IPS-20b (cell line): ENCODE data around the gene POLD2.

Experiments
- H3K27ac ChIP-seq: one replicate; pipeline ENCODE4 v1.5.1; 2013; ENCODE audit warnings: low read length
- H3K27me3 ChIP-seq: 2 replicates; pipeline ENCODE4 v1.6.1; 2013; ENCODE audit warnings: mild to moderate bottlenecking, low read length, inconsistent platforms; ENCODE audit not compliant: insufficient read depth
- H3K36me3 ChIP-seq: 2 replicates; pipeline ENCODE4 v1.6.1; 2013; ENCODE audit warnings: low read depth, mild to moderate bottlenecking, inconsistent platforms, low read length, moderate library complexity; ENCODE audit not compliant: insufficient read depth
- H3K4me1 ChIP-seq: 2 replicates; pipeline ENCODE4 v1.6.1; 2013; ENCODE audit warnings: mild to moderate bottlenecking, control low read depth, inconsistent platforms, low read length, moderate library complexity; ENCODE audit not compliant: insufficient read depth
- H3K4me3 ChIP-seq: 2 replicates; pipeline ENCODE4 v1.5.1; 2013; ENCODE audit warnings: mild to moderate bottlenecking, low read length, inconsistent platforms
- H3K9ac ChIP-seq: 2 replicates; pipeline ENCODE4 v1.6.1; 2013; ENCODE audit warnings: low read depth, mild to moderate bottlenecking, inconsistent platforms, low read length, moderate library complexity
- H3K9me3 ChIP-seq: 2 replicates; pipeline ENCODE4 v1.6.1; 2013; ENCODE audit warnings: mild to moderate bottlenecking, low read depth, low read length, inconsistent platforms; ENCODE audit not compliant: insufficient read depth

POLD2 gene

GRCh38 chr7:44158096-44158872 is 34.9 kb upstream of the POLD2 start:
- H3K4me3 ChIP-seq: no peak overlapping the region
- no peaks in the 10 kb centered on the region for H3K27me3 ChIP-seq
- H3K4me1 ChIP-seq: peaks cover 1% of the 10 kb centered on the region; the same call in 1 of the 2 replicates
- H3K9me3 ChIP-seq: no peaks in the 10 kb centered on the region
- H3K36me3 ChIP-seq: no peaks in the 10 kb centered on the region
- no peak overlapping the region for H3K27ac ChIP-seq
- H3K9ac ChIP-seq: no peak overlapping the region

DNA sequence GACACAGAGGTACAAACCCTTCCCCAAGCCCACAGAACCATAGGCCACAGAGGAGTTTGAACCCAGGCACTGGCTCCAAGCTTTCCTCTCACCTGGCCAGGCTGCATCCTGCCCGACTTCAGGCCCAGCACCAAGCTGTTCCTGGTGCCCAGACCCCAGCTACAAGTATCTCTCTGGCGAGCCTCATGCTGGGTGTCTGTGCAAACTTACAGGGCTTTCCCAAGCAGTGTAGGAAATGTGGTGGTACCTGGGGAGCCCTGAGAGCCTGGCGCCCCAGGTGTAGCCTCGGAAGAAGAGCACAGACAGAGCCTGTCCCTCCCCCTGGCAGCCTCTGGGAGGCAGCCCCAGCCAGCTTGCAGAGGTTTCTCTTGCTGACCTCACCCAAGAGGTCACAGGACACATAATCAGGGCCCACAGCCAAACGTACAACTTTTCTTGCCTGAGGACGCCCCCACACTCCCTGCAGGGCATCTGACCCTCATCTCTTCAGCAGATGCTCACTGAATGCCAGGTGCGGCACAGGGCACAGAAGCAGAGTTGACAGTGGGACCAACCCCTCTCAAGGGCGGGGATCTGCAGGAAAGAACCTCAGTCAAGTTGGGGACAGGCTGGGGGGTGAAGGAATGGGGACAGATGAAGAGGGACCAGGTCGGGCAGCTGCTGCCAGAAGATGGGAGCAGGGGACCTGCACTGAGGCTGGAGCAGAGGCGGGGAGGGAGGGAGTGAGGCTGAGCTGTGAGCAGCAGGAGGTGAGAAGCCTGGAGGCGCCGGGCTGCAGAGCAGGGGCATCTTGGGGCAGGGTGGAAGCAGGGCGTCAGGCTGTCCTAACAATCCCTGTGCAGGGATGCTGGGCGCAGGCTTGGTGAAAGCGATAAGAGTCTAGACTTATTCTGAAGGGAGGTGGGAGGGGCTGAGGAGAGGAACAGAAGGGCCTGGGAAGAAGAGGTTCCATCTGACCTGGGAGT is 34.0 kb upstream of the POLD2 start:
- H3K9me3 ChIP-seq: no peaks in the 10 kb centered on the region
- no peak overlapping the region for H3K4me3 ChIP-seq
- no peak overlapping the region for H3K27ac ChIP-seq
- H3K4me1 ChIP-seq: no peaks in the 10 kb centered on the region
- no peak overlapping the region for H3K9ac ChIP-seq
- H3K27me3 ChIP-seq: no peaks in the 10 kb centered on the region
- H3K36me3 ChIP-seq: no peaks in the 10 kb centered on the region

- H3K36me3 ChIP-seq: no peaks in the 10 kb centered on the region
- no peak overlapping the region for H3K9ac ChIP-seq
- H3K9me3 ChIP-seq: no peaks in the 10 kb centered on the region
- H3K27ac ChIP-seq: no peak overlapping the region
- H3K27me3 ChIP-seq: no peaks in the 10 kb centered on the region
- no peak overlapping the region for H3K4me3 ChIP-seq
- H3K4me1 ChIP-seq: no peaks in the 10 kb centered on the region
Measured at GRCh38 chr7:44156453-44157010, 33.2 kb upstream of the POLD2 start.

DNA sequence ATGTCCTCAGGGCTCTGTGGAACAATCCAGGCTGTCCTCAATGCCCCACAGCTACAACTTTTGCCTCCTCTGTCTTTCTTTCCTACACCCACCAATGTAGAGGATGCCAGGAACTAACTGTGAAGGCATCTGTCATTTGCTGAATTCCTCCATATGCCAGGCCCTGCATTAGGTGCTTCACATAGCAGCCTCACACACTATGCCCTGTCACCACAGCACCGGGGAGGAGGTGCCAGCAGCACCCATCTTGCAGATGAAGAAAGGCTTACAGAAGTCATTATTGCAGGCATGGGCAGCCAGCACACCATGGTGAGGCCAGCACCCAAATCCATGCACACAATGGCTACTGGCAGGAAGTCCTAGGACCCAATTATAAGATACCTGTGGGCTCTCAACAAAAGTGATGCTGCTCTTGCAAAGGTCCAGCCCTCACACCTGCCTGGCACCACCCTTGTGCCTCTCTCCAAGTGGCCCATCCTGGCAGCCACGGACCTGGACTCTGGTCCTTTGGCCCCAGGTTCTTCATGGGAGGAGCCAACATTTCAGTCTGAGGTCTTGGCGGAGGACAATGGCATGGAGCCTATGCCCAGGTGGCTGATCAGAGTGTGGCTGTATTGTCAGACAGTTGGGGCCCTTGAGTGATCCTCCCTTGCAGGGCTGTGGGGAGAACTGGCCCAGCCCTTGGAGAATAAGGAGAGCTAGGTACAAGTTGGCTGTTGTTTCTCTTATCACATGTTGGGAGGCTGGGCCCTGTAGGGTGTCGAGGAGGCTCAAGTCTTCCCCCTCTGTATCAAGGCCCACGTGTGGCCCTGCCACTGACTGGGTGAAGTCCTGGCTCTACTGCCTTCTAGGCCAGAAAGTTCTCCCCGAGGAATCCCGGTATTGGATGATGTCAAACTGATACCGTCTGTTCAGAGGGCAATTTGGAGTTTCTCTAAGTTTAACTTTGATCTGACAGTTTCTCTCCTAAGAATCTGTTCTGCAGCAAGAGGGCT is 32.1 kb upstream of the POLD2 start:
- no peaks in the 10 kb centered on the region for H3K27me3 ChIP-seq
- no peak overlapping the region for H3K27ac ChIP-seq
- no peaks in the 10 kb centered on the region for H3K4me1 ChIP-seq
- H3K4me3 ChIP-seq: no peak overlapping the region
- no peaks in the 10 kb centered on the region for H3K9me3 ChIP-seq
- H3K36me3 ChIP-seq: no peaks in the 10 kb centered on the region
- no peak overlapping the region for H3K9ac ChIP-seq

DNA sequence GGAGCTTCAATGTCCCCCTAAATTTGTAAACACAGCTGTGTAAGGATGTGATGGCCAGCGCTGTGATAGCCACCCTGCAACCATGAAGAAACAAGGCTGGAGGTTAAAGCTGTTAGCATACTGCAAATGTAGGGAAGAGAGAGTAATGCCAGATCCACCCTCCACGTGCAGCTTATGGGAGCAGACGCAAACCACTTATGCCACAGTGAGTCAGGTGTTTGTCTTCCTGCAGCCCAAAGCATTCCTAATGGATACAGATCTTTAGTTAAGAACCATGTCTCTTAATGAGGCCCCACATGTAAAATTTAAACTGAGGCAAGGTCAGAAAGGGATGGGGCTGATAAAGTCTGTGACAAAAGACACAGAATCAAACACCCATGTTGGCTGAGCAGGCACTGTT is 31.4 kb upstream of the POLD2 start:
- H3K27ac ChIP-seq: no peak overlapping the region
- H3K4me1 ChIP-seq: no peaks in the 10 kb centered on the region
- no peaks in the 10 kb centered on the region for H3K27me3 ChIP-seq
- H3K9me3 ChIP-seq: no peaks in the 10 kb centered on the region
- H3K36me3 ChIP-seq: no peaks in the 10 kb centered on the region
- no peak overlapping the region for H3K4me3 ChIP-seq
- no peak overlapping the region for H3K9ac ChIP-seq

- H3K9ac ChIP-seq: no peak overlapping the region
- H3K27ac ChIP-seq: no peak overlapping the region
- H3K27me3 ChIP-seq: no peaks in the 10 kb centered on the region
- no peaks in the 10 kb centered on the region for H3K4me1 ChIP-seq
- no peaks in the 10 kb centered on the region for H3K9me3 ChIP-seq
- H3K36me3 ChIP-seq: no peaks in the 10 kb centered on the region
- no peak overlapping the region for H3K4me3 ChIP-seq
Measured at GRCh38 chr7:44153948-44154335, 30.6 kb upstream of the POLD2 start.

DNA sequence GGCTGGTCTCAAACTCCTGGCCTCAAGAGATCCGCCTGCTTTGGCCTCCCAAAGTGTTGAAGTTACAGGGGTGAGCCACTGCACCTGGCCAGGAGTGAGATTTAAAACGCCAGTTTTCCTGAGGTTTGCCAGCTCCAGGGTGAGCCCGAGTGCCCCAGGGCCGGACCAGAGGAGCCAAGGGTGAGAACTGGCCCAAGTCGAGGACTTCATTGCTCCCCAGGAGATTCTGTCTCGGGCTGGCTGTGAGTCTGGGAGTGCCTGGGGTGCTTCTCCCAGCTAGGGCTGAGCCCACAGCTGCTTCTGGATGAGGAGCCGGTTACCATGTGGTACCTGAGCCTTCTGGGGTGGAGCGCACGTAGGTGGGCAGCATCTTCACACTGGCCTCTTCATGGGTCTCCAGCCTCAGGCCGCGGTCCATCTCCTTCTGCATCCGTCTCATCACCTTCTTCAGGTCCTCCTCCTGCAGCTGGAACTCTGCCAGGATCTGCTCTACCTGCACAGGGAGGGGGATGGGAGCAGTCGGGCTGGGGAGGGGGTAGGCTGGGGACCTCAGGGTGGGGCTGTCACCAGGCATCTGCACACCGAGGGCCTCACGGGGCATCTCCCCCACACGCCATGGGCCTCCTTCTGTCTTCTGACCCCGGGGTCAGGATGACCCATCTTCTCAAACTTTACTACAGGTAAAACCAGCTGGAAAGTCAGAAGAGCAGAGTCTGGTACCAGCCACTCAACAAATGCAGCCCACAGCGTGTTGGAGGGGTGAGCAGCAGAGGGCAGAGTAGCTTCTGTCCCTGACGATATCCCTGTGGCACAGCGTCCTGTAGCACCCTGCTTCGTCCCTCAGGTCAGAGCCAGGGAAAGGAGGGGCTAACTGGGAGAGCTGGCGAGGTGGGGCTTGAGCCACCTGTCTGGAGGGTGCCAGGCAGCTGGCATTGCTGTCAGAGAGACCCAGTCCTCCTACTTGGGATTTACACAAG is 29.9 kb upstream of the POLD2 start:
- no peak overlapping the region for H3K27ac ChIP-seq
- no peaks in the 10 kb centered on the region for H3K9me3 ChIP-seq
- no peaks in the 10 kb centered on the region for H3K36me3 ChIP-seq
- no peak overlapping the region for H3K9ac ChIP-seq
- no peaks in the 10 kb centered on the region for H3K4me1 ChIP-seq
- no peak overlapping the region for H3K4me3 ChIP-seq
- no peaks in the 10 kb centered on the region for H3K27me3 ChIP-seq

DNA sequence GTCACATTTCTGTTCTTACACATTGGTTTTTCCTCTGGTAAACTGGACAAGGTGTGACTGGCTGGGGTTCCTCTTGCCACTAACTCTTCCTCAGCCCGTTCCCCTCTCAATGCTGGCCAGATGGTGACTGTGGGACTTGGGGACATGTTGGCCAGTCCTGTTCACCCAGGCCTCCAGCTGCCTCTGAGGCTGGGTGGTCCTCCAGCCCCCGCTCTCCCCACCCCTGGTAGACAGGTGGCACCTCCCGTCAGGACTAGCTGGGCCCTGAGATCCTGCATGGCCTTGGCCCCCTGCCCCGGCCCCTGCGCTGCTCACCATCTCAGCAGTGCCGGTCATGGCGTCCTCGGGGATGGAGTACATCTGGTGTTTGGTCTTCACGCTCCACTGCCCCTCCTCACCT is 28.6 kb upstream of the POLD2 start:
- Histone ChIP-seq H3K36me3 (no peaks in the 10 kb centered on the region), H3K27me3 (peaks cover 10% of the 10 kb centered on the region), H3K9ac (no peak overlapping the region), H3K27ac (no peak overlapping the region), H3K4me3 (no peak overlapping the region), H3K9me3 (no peaks in the 10 kb centered on the region), H3K4me1 (peaks cover under 1% of the 10 kb centered on the region; the same call in 1 of the 2 replicates)

GRCh38 chr7:44150966-44151941 is 27.9 kb upstream of the POLD2 start:
- no peaks in the 10 kb centered on the region for H3K36me3 ChIP-seq
- no peak overlapping the region for H3K27ac ChIP-seq
- H3K4me3 ChIP-seq: no peak overlapping the region
- H3K9ac ChIP-seq: no peak overlapping the region
- H3K4me1 ChIP-seq: peaks cover 6% of the 10 kb centered on the region; the same call in 1 of the 2 replicates
- H3K9me3 ChIP-seq: no peaks in the 10 kb centered on the region
- H3K27me3 ChIP-seq: peaks cover 17% of the 10 kb centered on the region
